Measurements from ENCODE around the gene CMC2. TPM values are rescaled to one million over a fixed set of nuclear protein-coding genes. Genes with fewer than 3 reads are reported as not detected.
A peak's percentile ranks its signal among the peaks of the same experiment; 100 is the strongest.

Gene CMC2
- total and polyA plus RNA-seq, 9 of the 15 experiments (the other 6 are each of a cell fraction or from before 2014, with no cell fraction given): 122 to 501 (median 172) TPM

- TF ChIP-seq PKNOX1 (IDR thresholded peaks at IDR 0.05) (no peak), XRCC5 (IDR thresholded peaks at IDR 0.05; ENCODE audit: low read depth, low read length) (no peak), BCOR (IDR thresholded peaks at IDR 0.05) (0 out of 2 replicates have a peak, but pooled peaks have one; percentile 8), OTX1 (CRISPR knock-in tag; IDR thresholded peaks at IDR 0.05) (no peak), JUNB (CRISPR knock-in tag; conservative IDR thresholded peaks at IDR 0.05) (no peak), MCM2 (IDR thresholded peaks at IDR 0.05; ENCODE audit: low read depth) (no peak), NR4A1 (CRISPR knock-in tag; IDR thresholded peaks at IDR 0.05) (no peak), NR4A1 (tag; IDR thresholded peaks at IDR 0.05) (no peak), HMGXB4 (CRISPR knock-in tag; IDR thresholded peaks at IDR 0.05) (no peak), C11orf30 (IDR thresholded peaks at IDR 0.05; ENCODE audit: low read depth) (peak; percentile 20; the same call in 1 of the 2 replicates), ZBTB5 (IDR thresholded peaks at IDR 0.05) (no peak), ZNF133 (CRISPR knock-in tag; IDR thresholded peaks at IDR 0.05) (no peak), PPARD (CRISPR knock-in tag; IDR thresholded peaks at IDR 0.05) (peak; percentile 62; the same call in 1 of the 2 replicates), IRF2 (CRISPR knock-in tag; IDR thresholded peaks at IDR 0.05) (no peak), CREB3 (tag; conservative IDR thresholded peaks at IDR 0.05; ENCODE audit: low read depth) (no peak), PTBP1 (IDR thresholded peaks at IDR 0.05; ENCODE audit: low read depth, low read length) (no peak), IRF9 (tag; IDR thresholded peaks at IDR 0.05) (no peak), ILF3 (IDR thresholded peaks at IDR 0.05; ENCODE audit: borderline replicate concordance) (peak; percentile 67; the same call in 1 of the 2 replicates), ASH1L (IDR thresholded peaks at IDR 0.05; ENCODE audit: borderline replicate concordance, low read depth, partially characterized antibody) (no peak), MLLT1 (IDR thresholded peaks at IDR 0.05) (no peak), RFX5 (IDR thresholded peaks at IDR 0.05; ENCODE audit: low read depth, low read length) (no peak)
Observed at GRCh38 chr16:81004646-81005353, 1.9 kb downstream of the CMC2 start (continued).
